Eye (tissue), 1 donor: ENCODE data around the gene EIF4G3.

Experiments
- DNase-seq: peaks from one replicate; pipeline ENCODE4 v3.0.0-alpha.2; 2015

EIF4G3 gene

GRCh38 chr1:21022279-21023040 is 154.2 kb downstream of the EIF4G3 start:
- DNase-seq = peak; percentile 62

- no peak for DNase-seq
Observed at GRCh38 chr1:21021311-21021710, 155.4 kb downstream of the EIF4G3 start.

GRCh38 chr1:21020151-21020550 is 156.5 kb downstream of the EIF4G3 start:
- no peak for DNase-seq

DNA sequence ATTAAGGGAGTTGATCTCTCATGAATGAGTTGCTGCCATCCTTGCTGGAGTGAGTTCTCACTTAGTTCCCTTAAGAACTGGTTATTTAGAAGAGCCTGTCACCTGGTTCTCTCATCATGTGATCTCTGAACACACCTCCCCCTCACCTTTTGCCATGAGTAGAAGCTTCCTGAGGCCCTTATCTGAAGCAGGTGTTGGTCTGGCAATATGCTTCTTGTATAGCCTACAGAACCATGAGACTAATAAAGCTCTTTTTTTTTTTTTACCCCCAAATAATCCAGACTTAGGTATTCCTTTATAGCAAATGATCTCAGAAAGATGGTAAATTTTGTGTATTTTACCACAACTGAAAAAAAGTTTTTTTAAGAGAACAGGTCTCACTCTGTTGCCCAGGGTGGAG is 158.0 kb downstream of the EIF4G3 start:
- DNase-seq = no peak

DNA sequence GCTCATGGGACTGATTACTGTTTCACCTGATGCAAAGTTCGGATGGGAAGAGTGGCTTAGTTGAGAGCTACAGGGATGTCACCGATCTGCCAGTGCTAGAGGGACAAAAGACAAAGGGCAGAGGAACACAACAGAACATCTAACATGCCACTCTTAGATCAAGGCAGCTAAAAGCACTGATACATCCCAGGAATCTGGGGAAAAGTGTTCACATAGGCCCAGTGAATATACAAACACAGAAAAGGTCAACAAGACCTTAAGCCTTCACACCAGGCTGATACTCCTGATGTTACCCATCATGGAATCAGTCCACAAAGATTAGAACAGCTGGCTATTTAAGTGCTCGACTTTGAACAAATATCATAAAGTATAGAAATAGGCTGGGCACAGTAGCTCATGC is 163.2 kb downstream of the EIF4G3 start:
- no peak for DNase-seq

DNA sequence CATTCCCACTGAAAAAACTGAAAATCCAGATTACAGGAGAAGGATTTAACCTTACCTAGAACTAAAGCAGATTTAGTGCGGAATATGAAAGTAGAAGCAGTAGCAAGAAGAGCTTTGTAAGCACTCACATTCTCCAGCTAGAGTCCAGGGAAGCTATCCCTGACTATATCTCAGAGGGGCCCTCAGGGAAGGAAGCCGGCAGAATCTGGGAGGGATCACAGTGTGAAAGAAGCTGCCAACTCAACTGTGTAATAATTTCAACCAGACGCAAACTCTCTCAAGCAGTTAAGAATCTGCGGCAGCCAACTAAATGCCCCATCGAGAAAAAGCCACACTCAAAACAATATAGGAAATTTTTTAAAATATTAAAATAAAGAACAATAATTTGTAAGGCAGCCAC is 163.8 kb downstream of the EIF4G3 start:
- peak; percentile 95 for DNase-seq

GRCh38 chr1:21007876-21008275 is 168.8 kb downstream of the EIF4G3 start:
- DNase-seq = no peak

DNA sequence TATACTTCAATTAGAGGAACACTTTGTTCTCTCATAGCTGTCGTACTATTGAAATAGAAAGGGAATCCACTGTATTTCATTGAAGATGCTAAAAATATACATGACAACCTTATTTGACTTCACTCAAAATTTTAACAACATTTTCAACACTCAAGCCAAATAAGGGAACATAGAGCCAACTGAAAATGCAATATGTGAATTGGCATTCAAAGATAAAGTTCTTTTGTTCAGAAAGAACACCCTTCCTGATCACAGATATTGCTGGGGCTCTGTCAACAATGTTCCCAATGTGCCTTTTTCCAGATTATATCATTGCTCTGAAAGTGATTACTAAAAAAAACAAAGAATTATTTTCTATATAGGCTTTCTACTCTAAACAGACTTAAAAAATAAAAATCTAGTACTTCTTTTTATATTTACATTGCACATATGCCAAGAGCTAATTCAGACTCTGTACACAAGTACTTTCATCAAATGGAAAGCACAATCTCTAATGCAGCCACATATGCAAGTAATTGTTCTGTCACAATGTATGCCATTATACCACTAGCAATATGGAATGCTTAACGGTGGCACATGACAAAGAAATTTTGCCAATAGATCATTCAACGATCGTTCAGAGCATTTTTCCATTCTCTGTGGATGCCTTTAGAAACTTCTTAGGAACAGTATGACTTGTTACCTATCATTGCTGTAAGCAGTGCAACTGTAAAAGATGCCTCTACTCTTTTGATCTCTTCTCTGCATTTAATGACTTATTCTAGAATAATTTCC is 171.0 kb downstream of the EIF4G3 start:
- no peak for DNase-seq

- DNase-seq = no peak
Observed at GRCh38 chr1:21003281-21004045, 173.2 kb downstream of the EIF4G3 start.

DNA sequence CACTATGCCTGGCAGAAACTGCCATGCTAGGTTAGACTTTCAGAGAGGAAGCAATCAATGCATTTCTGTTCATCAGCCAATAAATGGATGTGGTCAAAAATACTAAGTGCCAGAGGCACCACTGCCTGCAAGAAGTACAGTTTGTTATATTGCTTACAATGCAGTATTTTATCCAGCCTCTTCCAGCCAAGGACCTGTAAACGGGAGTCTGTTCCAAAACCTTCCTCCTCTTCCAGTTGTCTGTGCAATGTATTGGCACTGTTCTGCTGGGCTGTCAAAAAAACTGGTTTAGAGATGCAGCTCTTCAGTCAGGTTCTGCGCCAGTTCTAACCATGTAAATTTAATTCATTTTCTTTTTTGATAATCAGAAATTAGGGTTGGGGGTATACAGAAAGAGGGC is 175.7 kb downstream of the EIF4G3 start:
- DNase-seq = no peak

DNA sequence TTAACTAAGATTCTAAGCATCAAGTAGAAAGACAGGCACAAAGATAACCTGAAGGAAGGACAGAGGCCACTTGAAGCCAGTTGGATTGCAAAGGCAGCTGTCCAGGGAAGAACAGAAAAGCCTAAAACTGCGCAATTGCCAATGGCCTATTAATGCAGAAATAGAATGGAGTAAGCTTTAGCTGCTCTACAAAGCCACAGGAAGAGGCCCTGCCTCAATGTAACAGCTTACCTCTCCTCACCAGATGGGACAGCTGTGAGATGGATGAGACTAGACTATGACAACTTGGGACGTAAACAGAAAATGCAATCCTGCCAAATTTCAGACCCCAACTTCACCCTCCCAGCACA is 176.5 kb downstream of the EIF4G3 start:
- DNase-seq = no peak

DNA sequence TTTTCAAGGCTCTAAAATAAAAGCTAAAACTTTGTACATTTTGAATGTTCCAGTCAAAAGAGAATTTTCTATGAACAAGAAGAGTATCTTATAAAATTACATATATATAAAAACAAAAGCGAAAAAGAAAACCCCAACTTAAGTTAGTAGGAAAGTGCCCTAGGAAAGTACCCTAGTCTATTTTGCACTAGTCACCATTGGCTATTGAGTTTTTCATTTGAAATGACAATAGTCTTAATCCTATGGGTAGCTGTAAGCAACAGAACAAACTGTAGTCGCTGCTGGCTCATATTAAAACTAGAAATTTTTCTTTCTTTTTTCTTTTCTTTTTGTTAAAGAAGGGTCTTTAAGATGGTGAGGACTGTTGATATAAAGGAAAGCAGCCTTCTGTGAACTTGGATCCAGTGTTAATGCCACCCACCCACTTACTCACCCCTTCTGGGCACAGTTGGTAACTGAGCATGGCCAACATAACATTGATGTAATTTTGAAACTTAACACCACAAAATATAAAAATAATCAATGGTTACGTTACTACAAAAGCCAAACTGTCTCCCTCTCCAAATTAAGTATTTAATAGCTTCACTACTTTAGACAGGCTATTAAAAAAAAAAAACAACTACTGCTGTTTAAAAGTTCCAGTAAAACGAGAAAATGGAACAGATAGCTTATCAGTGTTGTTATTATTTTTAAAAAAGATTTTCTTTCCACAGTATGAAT is 177.0 kb downstream of the EIF4G3 start:
- DNase-seq = no peak

- DNase-seq = no peak
Observed at GRCh38 chr1:20998826-20999225, 177.9 kb downstream of the EIF4G3 start.

DNA sequence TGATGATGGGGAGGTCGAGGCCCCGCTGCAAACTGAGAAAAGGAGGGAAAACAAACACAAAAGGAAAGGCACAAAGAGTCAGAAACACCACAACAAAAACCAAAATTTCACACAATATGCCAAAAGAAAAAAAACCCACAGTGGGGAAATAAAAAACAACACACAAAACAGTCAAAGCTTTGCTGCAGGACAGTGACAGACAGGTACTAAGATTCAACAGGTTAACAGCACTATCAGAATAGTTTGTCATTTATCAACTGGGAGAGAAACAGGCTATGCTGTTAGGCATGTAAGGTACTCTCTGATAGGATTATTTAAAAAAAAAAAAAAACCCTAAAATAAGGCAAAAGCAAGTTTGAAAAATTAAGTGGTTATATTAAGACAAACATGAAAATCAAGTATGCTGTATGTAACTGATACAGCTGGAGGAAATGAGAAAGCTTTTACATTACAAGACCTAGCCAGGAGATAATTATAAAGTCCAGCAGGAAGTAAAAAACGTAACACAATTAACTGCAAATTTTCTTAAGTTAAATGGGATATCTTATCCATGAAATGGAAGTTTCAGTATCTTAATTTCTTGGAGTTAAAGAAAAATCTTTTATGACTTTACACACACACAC is 179.0 kb downstream of the EIF4G3 start:
- DNase-seq = no peak

GRCh38 chr1:20996554-20996953 is 180.1 kb downstream of the EIF4G3 start:
- no peak for DNase-seq

DNA sequence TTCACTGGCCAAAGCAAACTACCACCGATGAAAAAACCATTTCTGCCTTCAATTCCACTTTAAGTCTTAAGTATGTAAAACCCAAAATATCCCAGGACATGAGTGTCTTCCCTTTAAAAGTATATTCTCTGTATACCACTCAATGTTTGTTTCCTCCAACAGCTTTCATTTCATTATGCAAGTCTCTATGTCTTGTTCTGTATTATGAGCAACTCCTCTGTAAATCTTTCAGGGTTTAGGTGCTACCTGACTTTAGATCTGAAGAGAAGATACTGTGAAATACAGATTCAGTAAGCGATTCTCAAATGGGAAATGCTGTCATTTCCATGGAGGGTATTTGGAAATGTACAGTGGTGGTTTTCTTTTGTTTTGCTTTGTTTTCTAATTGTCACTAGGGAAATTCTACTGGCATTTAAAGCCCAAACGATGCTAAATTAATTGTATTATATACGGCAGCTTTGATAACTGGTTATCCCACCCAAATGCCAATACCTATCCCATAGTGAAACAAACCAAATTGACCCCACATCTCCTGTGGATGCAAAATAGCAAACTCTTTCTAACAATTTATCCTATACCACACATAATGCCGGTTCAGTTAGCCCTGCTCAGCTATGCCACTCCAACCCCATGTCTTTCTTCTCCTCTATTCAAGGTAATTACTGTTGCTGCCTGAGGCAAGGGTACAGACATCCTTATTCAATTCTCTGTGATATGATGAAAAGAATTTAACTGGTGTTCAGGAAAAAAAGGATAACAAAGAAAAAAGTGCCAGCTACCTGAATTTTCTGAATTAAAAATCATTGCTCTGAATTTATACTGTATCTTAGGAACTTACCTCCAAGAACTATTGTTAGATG is 182.8 kb downstream of the EIF4G3 start:
- DNase-seq = no peak

GRCh38 chr1:20992322-20993056 is 184.2 kb downstream of the EIF4G3 start:
- no peak for DNase-seq

DNA sequence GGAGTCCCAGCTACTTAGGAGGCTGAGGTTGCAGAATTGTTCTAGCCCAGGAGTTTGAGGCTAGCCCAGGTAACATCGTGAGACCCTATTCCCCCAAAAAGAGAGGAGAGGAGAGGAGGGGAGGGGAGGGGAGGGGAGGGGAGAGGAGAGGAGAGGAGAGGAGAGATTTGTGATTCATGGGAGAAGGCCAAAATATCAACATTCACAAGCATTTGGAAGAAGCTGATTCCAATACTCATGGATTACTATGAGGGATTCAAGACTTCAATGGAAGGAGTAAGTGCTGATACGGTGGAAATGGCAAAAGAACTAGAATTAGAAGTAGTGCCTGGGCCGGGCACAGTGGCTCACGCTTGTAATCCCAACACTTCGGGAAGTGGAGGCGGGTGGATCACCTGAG is 187.8 kb downstream of the EIF4G3 start:
- no peak for DNase-seq

DNA sequence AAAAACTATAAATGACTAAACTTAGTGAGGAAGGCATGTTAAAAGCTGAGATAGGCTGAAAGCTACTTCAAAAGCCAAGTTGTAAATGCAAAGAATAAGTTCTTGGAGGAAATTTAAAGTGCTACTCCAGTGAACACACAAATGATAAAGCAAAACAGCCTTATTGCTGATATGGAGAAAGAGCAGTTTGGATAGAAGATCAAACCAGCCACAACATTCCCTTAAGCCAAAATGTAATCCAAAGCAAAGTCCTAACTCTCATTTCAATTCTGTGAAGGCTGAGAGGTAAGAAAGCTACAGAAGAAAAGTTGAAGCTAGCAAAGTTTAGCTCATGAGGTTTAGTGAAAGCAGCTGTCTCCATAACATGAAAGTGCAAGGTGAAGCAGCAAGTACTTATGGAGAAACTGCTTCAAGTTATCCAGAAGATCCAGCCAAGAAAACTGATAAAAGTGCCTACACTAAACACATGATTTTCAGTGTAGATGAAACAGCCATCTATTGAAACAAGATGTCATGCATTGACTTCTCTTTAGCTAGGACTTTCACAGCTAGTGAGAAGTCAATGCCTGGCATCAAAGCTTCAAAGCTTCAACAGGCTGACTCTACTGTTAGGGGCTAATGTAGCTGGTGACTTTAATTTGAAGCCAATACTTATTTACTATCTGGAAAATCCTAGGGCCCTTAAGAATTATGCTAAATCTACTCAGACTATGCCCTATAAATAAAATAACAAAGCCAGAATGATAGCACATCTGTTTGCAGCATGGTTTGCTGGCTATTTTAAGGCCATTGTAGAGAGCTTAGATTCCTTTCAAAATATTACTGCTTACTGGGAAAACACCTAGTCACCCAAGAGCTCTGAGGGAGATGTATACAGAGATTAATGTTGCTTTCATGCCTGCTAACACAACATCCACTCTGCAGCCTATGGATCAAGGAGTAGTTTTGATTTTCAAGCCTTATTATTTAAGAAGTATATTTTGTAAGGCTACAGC is 188.6 kb downstream of the EIF4G3 start:
- DNase-seq = peak; percentile 6
